HG02678 (cell line): ENCODE results near the gene PADI3.
"Not testable (repeated sequence)": the region's sequence is repeated elsewhere in the genome, so short reads cannot be mapped to it uniquely, and the experiment has no call there.

ENCODE experiments used
- ATAC-seq: cut with Tn5 transposase; IDR thresholded peaks from one replicate; pipeline ENCODE4 v1.9.1; 2021; ENCODE audit warnings: mild to moderate bottlenecking, moderate library complexity; ENCODE audit not compliant: unreplicated experiment

Gene PADI3

DNA sequence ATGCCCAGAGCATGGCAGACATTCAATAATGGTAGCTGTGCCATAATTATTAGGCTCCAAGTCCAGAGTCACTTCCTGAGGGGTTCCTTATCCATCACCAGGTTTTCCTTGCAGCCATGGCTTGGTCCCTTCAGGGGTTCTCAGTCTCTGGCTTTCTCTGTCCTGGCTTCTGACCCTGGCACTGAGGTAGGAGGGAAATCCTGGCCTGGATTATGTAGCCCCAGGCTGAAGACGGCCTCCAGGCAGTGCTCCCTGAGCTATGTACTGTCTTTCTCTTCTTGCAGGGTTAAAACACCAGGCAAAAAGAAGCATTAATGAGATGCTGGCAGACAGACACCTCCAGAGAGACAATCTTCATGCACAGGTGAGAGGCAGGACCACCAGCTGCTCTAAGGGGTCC is 9.5 kb upstream of the PADI3 start:
- ATAC-seq: no peak

DNA sequence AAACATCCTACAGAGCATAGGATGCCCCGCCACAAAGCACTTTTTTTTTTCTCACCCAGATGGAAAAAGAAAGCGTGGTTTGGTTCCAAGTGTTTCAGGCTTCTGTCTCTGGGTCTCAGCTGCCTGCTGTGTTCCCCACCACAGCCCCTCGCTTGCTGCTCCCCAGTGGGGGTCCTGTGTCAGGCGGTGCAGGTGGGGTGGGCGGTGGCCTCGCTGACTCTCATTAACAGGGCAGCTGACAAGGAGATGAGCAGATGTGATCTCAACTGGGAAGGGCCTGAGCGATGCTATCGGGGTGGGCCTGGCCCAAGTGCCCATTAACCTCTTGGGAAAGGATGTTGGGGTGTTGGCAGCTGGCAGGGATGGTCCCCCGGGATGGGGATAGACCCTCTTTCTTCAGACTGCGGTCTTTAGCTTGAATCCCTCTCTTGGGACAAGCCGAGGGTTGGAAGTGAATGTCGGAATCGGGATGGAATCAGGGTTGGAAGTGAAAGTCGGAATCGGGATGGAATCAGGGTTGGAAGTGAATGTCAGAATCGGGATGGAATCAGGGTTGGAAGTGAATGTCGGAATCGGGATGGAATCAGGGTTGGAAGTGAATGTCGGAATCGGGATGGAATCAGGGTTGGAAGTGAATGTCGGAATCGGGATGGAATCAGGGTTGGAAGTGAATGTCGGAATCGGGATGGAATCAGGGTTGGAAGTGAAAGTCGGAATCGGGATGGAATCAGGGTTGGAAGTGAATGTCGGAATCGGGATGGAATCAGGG is 7.7 kb upstream of the PADI3 start:
- ATAC-seq: not testable (repeated sequence)

DNA sequence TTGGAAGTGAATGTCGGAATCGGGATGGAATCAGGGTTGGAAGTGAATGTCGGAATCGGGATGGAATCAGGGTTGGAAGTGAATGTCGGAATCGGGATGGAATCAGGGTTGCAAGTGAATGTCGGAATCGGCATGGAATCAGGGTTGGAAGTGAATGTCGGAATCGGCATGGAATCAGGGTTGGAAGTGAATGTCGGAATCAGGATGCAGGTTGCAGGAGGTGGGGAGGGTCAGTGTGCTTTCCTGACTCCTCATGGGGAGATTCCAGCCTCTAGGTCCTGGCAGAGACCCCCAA is 7.2 kb upstream of the PADI3 start:
- not testable (repeated sequence) for ATAC-seq

GRCh38 chr1:17243274-17243673 is 5.6 kb upstream of the PADI3 start:
- ATAC-seq: no peak

- no peak for ATAC-seq
Measured at GRCh38 chr1:17244821-17245740, 3.8 kb upstream of the PADI3 start.

- ATAC-seq: no peak
Measured at GRCh38 chr1:17245816-17246325, 3.0 kb upstream of the PADI3 start.

GRCh38 chr1:17246971-17247370 is 1.9 kb upstream of the PADI3 start:
- ATAC-seq: no peak

GRCh38 chr1:17250601-17251000 is 1.7 kb downstream of the PADI3 start:
- ATAC-seq: no peak

DNA sequence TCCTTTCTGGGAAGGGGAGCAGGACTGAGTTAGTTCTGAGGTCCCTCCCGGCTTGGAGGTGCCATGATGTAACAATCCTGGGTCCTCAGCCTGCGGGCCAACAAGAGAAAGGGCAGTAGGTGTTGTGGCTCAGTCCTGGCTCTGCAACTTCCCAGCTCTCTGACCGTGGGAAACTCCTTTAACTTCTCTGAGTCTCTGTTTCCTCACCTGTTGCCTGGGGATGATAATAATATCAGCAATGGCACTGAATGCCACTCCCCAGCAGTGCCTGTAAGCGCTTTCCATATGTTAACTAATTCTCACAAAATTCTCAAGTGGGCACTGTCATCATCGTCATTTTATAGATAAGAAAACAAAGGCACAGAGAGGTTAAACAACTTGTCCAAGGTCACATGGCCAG is 2.3 kb downstream of the PADI3 start:
- no peak for ATAC-seq

- no peak for ATAC-seq
Measured at GRCh38 chr1:17251701-17252376, 2.9 kb downstream of the PADI3 start.

GRCh38 chr1:17255336-17255735 is 6.4 kb downstream of the PADI3 start:
- no peak for ATAC-seq

GRCh38 chr1:17258116-17258757 is 9.3 kb downstream of the PADI3 start:
- ATAC-seq: no peak

GRCh38 chr1:17258758-17259130 is 9.8 kb downstream of the PADI3 start:
- ATAC-seq: no peak

DNA sequence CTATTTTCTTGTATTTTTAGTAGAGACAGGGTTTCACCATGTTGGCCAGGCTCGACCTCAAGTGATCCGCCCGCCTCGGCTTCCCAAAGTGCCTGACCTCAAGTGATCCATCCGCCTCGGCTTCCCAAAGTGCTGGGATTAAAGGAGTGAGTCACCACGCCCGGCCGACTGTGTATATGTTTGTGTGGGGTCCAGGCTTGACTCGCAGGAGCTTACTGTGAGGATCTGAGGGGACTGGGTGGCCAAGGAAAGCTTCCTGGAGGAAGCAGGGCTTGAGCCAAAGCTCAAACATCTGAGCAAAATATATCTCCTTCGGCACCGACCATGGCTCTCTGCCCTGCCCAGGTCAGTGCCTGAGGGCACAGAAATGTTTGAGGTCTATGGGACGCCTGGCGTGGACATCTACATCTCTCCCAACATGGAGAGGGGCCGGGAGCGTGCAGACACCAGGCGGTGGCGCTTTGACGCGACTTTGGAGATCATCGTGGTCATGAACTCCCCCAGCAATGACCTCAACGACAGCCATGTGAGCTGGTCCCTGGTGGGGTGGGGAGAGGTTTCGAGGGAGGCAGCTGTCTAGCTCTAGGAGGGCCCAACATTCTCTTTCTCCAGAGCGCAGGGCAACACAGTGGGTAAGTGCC is 10.5 kb downstream of the PADI3 start:
- no peak for ATAC-seq

DNA sequence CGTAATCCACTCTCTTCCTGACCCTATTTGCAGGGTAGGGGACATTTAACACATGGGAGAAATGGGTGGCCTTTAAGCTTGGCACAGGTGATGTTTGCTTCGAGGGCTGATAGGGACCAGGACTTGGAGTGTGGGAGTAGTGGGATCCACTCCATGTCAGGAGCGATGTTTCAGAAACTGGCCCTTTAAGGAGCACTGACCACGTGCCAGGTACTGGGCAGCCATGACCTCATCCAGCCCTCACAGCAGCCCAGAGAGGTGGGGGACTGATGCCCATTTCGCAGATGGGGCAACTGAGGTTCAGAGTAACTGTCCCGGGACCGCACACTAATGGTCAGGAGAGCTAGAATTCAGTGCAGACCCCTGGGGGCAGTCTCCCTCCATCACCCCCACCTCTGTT is 11.4 kb downstream of the PADI3 start:
- ATAC-seq: no peak

- ATAC-seq: no peak
Measured at GRCh38 chr1:17260738-17261137, 11.8 kb downstream of the PADI3 start.

DNA sequence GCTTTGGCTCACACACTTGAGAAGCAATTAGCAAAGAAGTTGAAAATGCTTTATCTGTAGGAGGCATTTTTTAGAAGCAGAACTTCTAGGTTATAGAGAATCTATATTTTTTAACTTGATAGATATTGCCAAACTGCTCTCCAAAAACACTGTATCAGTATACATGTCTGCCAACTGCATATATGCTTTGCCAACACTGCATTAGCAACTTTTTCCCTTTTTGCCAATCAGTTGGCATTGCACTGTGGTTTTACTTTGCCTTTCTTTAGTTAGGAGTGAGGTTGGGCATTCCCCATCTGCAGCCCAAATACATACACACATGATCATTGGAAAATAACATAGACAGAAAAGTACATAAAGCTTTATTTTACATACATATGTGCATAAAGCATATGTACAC is 15.0 kb downstream of the PADI3 start:
- ATAC-seq: no peak

DNA sequence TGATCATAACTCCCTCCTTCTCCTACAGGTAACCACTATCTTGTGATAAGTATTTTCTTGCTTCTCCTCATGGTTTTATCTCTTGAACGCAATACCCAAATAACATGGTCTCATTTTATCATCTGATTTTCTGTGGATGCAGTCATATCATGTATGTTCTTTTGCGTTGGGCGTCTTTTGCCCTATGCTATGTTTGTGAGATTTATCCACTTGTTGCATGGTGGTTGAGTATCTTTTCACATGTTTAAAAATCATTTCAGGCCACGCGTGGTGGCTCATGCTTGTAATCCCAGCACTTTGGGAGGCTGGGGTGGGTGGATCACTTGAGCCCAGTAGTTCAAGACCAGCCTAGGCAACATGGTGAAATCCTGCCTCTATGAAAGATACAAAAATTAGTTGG is 15.6 kb downstream of the PADI3 start:
- ATAC-seq: no peak

DNA sequence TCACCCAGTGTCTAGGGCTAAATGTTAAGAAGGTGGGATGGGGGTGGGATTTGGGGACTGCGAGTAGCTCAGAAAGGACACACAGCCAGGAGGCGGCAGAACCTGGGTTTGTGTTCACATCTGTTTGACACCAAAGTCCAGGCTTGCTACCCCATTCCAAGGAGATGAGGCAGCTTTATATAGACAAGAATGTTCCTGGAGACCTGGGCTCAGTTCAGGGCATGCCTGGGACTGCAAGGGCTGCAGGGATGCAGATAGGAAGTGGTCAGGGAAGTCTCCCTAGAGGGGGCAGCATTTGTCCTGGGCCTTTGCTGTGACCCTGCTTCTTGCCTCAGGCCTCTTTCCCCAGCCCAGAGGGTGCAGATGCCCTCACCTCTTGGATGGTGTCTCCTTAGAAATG is 16.3 kb downstream of the PADI3 start:
- no peak for ATAC-seq

- no peak for ATAC-seq
Measured at GRCh38 chr1:17265950-17266349, 17.1 kb downstream of the PADI3 start.
